K562 (cell line): ENCODE measurements around the gene ST6GALNAC2. TPM values are rescaled to one million over a fixed set of nuclear protein-coding genes. Genes with fewer than 3 reads are reported as not detected.
A peak's percentile ranks its signal among the peaks of the same experiment; 100 is the strongest.

Experiments used
- ATF7 ChIP-seq: fragments of 450-650 bp; IDR thresholded peaks from 2 replicates; pipeline ENCODE4 v1.7.1; 2014; ENCODE audit warnings: mild to moderate bottlenecking, moderate library complexity
- CC2D1A ChIP-seq: fragments of 450-650 bp; IDR thresholded peaks from 2 replicates; pipeline ENCODE4 v1.6.1; 2017; ENCODE audit warnings: mild to moderate bottlenecking
- CREM ChIP-seq: IDR thresholded peaks from 2 replicates; pipeline ENCODE4 v1.6.1; 2014; ENCODE audit warnings: antibody characterized with exemption, low read depth
- RB1 ChIP-seq: fragments of 450-650 bp; IDR thresholded peaks from 2 replicates; pipeline ENCODE4 v1.6.1; 2017; ENCODE audit warnings: low read depth, mild to moderate bottlenecking
- RCOR1 ChIP-seq, 2 experiments: IDR thresholded peaks; 2 replicates each; pipeline ENCODE4 v1.6.1; 2012; ENCODE audit warnings: low read depth in 2 of 2, low read length in 2 of 2, borderline replicate concordance in 1 of 2, improper control_type of control experiment in 1 of 2
- SMC3 ChIP-seq: conservative IDR thresholded peaks from 2 replicates; pipeline ENCODE4 v1.6.1; 2011; ENCODE audit warnings: low read depth, low read length, improper control_type of control experiment; ENCODE audit not compliant: insufficient read depth
- STAG1 ChIP-seq: sonication (generic); formaldehyde crosslinking; IDR thresholded peaks from 2 replicates; pipeline ENCODE4 v1.5.0; 2020; ENCODE audit warnings: missing genetic modification reagents, borderline replicate concordance
- TCF3 ChIP-seq: sonication (generic); formaldehyde crosslinking; IDR thresholded peaks from 2 replicates; pipeline ENCODE4 v1.4.0; 2020; ENCODE audit warnings: mild to moderate bottlenecking, missing genetic modification reagents
- polyA plus RNA-seq, 8 experiments: library from polyadenylated mRNA; depleted of rRNA in 4 of 8; stranded (reverse) in 5 of 8; unstranded in 3 of 8; fragments of >200 nt; fragmentation: Nextera tagmentation in 2 of 8; fragmentation: Illumina TruSeq in 1 of 8; extraction: Ambion mirVana in 2 of 8; extraction: Trizol in 1 of 8; gene quantifications; 2 replicates each; pipeline versions ENCODE4 v1.2.1 to v1.2.3, GENCODE V29; 2011 to 2014; ENCODE audit warnings: inconsistent platforms in 1 of 8, missing spikeins in 1 of 8
- total RNA-seq, 7 experiments: library from RNA; depleted of rRNA in 6 of 7; stranded (reverse); fragments of >200 nt in 6 of 7; fragmentation: Illumina TruSeq in 2 of 7; extraction: Trizol in 2 of 7; gene quantifications; 2 replicates each; pipeline versions ENCODE4 v1.2.1 to v1.2.3, GENCODE V29; 2011 to 2021; ENCODE audit warnings: low replicate concordance in 1 of 7
- TF ChIP-seq, protein P1 (sequence below), 2 experiments: fragments of 450-650 bp; formaldehyde crosslinking in 1 of 2; IDR thresholded peaks; 2 replicates each; pipeline versions ENCODE4 v1.4.0 to v1.6.1; 2014 to 2020; ENCODE audit warnings: mild to moderate bottlenecking in 2 of 2, borderline replicate concordance in 1 of 2, low read depth in 1 of 2

ST6GALNAC2 gene
- total and polyA plus RNA-seq, 9 of the 15 experiments (the other 6 are each of a cell fraction or from before 2014, with no cell fraction given): 0.18 TPM; not detected in 8

- TF ChIP-seq, protein P1, sequence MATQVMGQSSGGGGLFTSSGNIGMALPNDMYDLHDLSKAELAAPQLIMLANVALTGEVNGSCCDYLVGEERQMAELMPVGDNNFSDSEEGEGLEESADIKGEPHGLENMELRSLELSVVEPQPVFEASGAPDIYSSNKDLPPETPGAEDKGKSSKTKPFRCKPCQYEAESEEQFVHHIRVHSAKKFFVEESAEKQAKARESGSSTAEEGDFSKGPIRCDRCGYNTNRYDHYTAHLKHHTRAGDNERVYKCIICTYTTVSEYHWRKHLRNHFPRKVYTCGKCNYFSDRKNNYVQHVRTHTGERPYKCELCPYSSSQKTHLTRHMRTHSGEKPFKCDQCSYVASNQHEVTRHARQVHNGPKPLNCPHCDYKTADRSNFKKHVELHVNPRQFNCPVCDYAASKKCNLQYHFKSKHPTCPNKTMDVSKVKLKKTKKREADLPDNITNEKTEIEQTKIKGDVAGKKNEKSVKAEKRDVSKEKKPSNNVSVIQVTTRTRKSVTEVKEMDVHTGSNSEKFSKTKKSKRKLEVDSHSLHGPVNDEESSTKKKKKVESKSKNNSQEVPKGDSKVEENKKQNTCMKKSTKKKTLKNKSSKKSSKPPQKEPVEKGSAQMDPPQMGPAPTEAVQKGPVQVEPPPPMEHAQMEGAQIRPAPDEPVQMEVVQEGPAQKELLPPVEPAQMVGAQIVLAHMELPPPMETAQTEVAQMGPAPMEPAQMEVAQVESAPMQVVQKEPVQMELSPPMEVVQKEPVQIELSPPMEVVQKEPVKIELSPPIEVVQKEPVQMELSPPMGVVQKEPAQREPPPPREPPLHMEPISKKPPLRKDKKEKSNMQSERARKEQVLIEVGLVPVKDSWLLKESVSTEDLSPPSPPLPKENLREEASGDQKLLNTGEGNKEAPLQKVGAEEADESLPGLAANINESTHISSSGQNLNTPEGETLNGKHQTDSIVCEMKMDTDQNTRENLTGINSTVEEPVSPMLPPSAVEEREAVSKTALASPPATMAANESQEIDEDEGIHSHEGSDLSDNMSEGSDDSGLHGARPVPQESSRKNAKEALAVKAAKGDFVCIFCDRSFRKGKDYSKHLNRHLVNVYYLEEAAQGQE (IDR thresholded peaks at IDR 0.05; ENCODE audit: borderline replicate concordance): peak; percentile 84
- TF ChIP-seq, protein P1 (CRISPR knock-in tag; IDR thresholded peaks at IDR 0.05; ENCODE audit: low read depth): no peak
- TF ChIP-seq RB1 (peak; percentile 21; the same call in 1 of the 2 replicates), TCF3 (CRISPR knock-in tag) (no peak), SMC3 (peak; percentile 91), STAG1 (CRISPR knock-in tag) (peak; percentile 47; the same call in 1 of the 2 replicates), ATF7 (peak; percentile 38; the same call in 1 of the 2 replicates), CREM (peak; percentile 61; the same call in 1 of the 2 replicates), CC2D1A (peak; percentile 63), RCOR1 (IDR thresholded peaks at IDR 0.05; ENCODE audit: borderline replicate concordance in 1 of 2, low read depth in 2 of 2, low read length in 2 of 2) (0 out of 4 replicates have a peak, but pooled peaks of 1 of the 2 experiments have one; percentile 12)
Observed at GRCh38 chr17:76547183-76547641, 38.4 kb downstream of the ST6GALNAC2 start (continued).
